Mesothelial cell of epicardium (in vitro differentiated cells): ENCODE measurements around the gene PNMA6F. TPM values are rescaled to one million over a fixed set of nuclear protein-coding genes. Genes with fewer than 3 reads are reported as not detected.

Experiments used
- DNase-seq, 2 experiments: peaks; one replicate each; pipeline ENCODE4 v3.0.0; 2021; ENCODE audit warnings: low spot score in 2 of 2; ENCODE audit not compliant: unreplicated experiment in 2 of 2
- H3K27ac Mint-ChIP-seq: 2 replicates; pipeline ENCODE4 v1.8.0; 2021; ENCODE audit warnings: mixed read lengths
- H3K27me3 Mint-ChIP-seq: 2 replicates; pipeline ENCODE4 v1.8.0; 2021; ENCODE audit warnings: low read depth, mixed read lengths
- H3K36me3 Mint-ChIP-seq: 2 replicates; pipeline ENCODE4 v1.8.0; 2021; ENCODE audit warnings: mixed read lengths
- H3K4me1 Mint-ChIP-seq: 2 replicates; pipeline ENCODE4 v1.8.0; 2021; ENCODE audit warnings: mixed read lengths
- H3K4me3 Mint-ChIP-seq: 2 replicates; pipeline ENCODE4 v1.8.0; 2021; ENCODE audit warnings: mild to moderate bottlenecking, moderate library complexity, mixed read lengths
- H3K9me3 Mint-ChIP-seq: 2 replicates; pipeline ENCODE4 v1.8.0; 2021; ENCODE audit warnings: mixed read lengths
- total RNA-seq: library from RNA; stranded (reverse); gene quantifications from 3 replicates; pipeline ENCODE4 v1.2.1, GENCODE V29; 2021
- TF ChIP-seq, protein P1 (sequence below): fragments of 200-600 bp; sonication (generic); IDR thresholded peaks from one replicate; pipeline ENCODE4 v1.5.0; 2021; ENCODE audit warnings: antibody characterized with exemption; ENCODE audit not compliant: unreplicated experiment

Gene PNMA6F
- total RNA-seq, 1 donor from 2014 or later = not detected

DNA sequence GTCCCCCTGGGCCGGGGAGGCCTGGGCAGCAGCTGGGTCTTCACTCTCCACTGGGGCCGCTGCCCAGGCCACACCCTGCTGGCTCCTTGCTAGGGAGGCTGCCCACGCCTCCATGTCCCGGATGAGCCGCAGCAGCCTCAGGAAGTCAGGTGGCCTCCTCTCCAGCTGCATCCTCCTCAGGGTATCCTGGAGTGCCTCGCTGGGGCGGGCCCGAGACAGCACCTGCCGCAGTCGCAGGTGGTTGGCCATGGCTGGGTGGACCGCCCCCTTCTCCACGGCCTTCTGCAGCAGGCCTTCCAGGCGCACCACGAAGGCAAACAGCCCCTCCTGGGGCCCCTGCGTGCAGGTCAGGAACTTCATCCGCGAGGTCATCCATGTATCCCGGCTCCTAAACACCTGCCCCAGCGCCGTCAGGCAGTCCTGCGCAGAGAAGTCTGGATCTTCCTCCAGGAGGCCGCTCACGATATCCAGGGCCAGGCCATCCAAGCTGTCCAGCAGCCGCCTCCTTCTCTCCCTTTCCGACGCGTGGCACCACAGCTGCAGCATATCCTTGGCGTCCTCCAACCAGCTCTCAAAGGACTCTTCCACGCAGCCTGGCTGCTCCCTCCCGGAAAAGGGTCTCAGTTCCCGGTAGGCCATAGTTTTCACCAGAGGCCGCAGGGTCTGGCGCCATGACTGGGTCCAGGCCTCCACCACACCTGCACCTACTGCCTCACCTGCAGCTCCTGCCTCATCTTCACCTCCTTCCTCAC is 2.1 kb downstream of the PNMA6F start:
- H3K27me3 Mint-ChIP-seq = peaks cover 31% of the 10 kb centered on the region
- H3K4me1 Mint-ChIP-seq = peaks cover 2% of the 10 kb centered on the region
- DNase-seq = no peak
- H3K4me3 Mint-ChIP-seq = no peak overlapping the region
- no peak overlapping the region for H3K27ac Mint-ChIP-seq
- H3K9me3 Mint-ChIP-seq = peaks cover 13% of the 10 kb centered on the region
- H3K36me3 Mint-ChIP-seq = no peaks in the 10 kb centered on the region
- TF ChIP-seq, protein P1, sequence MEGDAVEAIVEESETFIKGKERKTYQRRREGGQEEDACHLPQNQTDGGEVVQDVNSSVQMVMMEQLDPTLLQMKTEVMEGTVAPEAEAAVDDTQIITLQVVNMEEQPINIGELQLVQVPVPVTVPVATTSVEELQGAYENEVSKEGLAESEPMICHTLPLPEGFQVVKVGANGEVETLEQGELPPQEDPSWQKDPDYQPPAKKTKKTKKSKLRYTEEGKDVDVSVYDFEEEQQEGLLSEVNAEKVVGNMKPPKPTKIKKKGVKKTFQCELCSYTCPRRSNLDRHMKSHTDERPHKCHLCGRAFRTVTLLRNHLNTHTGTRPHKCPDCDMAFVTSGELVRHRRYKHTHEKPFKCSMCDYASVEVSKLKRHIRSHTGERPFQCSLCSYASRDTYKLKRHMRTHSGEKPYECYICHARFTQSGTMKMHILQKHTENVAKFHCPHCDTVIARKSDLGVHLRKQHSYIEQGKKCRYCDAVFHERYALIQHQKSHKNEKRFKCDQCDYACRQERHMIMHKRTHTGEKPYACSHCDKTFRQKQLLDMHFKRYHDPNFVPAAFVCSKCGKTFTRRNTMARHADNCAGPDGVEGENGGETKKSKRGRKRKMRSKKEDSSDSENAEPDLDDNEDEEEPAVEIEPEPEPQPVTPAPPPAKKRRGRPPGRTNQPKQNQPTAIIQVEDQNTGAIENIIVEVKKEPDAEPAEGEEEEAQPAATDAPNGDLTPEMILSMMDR = no peak

DNA sequence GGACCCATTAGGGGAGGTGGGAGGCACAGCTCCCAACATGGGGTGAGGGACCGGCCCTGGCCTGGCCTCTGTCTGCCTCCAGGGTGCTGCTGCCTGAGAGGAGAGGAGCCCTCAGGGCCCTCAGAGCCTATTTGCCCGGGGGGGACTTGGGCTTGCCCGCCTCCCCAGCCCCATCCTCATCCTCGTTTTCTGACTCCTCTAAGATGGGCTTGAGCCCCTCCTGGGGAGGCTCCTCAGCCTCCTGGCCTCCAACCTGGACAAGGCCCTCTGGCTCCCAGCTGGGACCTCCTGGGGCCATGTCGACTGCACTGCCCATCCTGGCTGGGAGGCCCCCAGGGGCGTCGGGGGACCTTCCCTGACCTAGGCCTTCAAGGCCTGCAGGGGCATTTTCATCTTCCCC is 2.8 kb downstream of the PNMA6F start:
- DNase-seq = no peak
- peaks cover 2% of the 10 kb centered on the region for H3K4me1 Mint-ChIP-seq
- peaks cover 24% of the 10 kb centered on the region for H3K27me3 Mint-ChIP-seq
- H3K9me3 Mint-ChIP-seq = peaks cover 7% of the 10 kb centered on the region
- TF ChIP-seq, protein P1 = no peak
- no peaks in the 10 kb centered on the region for H3K36me3 Mint-ChIP-seq
- no peak overlapping the region for H3K4me3 Mint-ChIP-seq
- no peak overlapping the region for H3K27ac Mint-ChIP-seq

DNA sequence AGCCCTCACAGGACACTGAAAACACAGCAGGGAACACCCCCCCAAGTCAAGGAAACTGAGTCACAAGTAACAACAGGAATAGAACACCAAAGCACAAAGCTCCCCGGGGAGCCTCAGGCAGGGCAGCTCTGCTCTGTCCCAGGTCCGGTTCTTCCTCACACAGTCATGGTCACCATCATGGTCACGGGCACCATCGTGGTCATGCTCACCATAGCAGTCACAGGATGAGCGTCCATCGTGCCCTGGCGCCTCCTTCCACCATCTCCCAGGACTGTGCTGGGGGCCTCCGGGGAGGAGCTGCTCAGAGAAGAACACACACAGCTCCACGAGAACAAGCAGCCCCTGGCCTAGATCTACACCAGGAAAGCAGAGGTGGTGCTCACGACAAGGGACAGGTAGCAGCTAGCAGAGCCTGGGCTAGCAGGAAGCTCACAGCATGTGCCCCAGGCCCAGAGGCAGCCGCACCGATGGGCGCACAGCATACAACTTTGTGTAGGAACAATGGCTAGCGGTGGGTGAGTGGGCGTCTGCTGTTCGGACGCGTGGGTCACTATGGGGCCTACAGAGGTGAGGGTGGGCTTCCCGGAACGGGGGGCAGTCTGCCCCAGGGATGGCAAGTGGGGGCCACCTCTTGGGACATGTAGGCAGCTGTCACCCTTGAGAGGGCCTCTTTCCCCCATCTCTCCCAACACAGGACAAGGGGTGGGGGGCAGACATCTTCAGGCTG is 3.4 kb downstream of the PNMA6F start:
- Mint-ChIP-seq H3K27ac (no peak overlapping the region), H3K36me3 (no peaks in the 10 kb centered on the region), H3K4me3 (no peak overlapping the region), H3K27me3 (peaks cover 20% of the 10 kb centered on the region), H3K9me3 (peaks cover 2% of the 10 kb centered on the region), H3K4me1 (peaks cover 2% of the 10 kb centered on the region)
- TF ChIP-seq, protein P1 = no peak
- DNase-seq = no peak

DNA sequence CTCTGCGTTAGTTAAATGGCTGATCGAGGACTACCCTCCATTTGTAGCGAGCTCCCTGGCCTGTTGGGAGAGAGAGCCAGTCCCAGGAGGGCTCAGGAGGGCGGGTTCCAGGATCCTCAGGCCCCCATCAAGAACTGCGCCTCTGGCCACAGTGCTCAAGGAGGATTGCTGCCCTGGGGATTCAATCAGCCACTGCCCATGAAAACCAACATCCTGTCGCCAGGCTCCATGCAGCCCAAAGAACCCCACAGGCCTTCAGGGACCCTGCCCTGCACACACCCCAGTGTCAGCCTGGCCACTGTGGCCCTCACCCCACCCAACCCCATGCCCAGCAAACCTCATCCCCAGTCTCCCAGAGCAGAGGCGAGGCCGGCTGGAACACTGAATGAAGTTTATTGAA is 4.3 kb downstream of the PNMA6F start:
- no peaks in the 10 kb centered on the region for H3K9me3 Mint-ChIP-seq

DNA sequence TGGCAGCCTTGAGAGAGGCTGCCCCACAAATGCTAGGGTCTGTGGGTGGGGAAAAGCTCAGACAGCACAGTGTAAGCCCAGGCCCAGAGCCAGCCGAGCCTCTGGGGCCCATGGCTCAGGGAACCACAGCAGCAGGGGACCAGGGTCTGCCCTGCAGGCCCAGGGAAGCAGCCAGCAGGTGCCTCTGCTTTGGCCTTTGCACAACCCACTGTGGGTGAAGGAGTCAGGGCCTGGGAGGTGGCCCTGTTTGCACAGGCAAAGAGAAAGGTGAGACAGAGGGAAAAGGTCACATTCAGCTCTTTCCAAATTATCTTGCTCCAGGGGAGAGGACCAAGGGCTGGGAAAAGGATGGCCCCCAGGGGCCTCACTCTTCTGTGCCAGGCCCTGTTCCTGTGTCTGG is 8.7 kb downstream of the PNMA6F start:
- Mint-ChIP-seq H3K9me3 (no peaks in the 10 kb centered on the region), H3K27ac (no peak overlapping the region), H3K36me3 (no peaks in the 10 kb centered on the region), H3K27me3 (no peaks in the 10 kb centered on the region), H3K4me1 (no peaks in the 10 kb centered on the region), H3K4me3 (no peak overlapping the region)
- TF ChIP-seq, protein P1 = no peak
- no peak for DNase-seq

More for the DNA sequence above, 4.3 kb downstream of the PNMA6F start:
- H3K4me3 Mint-ChIP-seq = no peak overlapping the region
- TF ChIP-seq, protein P1 = no peak
- H3K27me3 Mint-ChIP-seq = peaks cover 16% of the 10 kb centered on the region
- no peak for DNase-seq
- peaks cover 2% of the 10 kb centered on the region for H3K4me1 Mint-ChIP-seq
- no peaks in the 10 kb centered on the region for H3K36me3 Mint-ChIP-seq
- H3K27ac Mint-ChIP-seq = no peak overlapping the region
